SIG-M5 (cell line): ENCODE data around the gene CDK2.
"Not testable (repeated sequence)": the region's sequence is repeated elsewhere in the genome, so short reads cannot be mapped to it uniquely, and the experiment has no call there.

Experiments used
- DNase-seq: peaks from one replicate; lab custom pipeline; 2025; lab: John Stamatoyannopoulos, UW

Gene CDK2

GRCh38 chr12:55966408-55967281, at the start of gene CDK2:
CDK2 (plus strand) TSS chr12:55966830; CDS start chr12:55967009, 179 bp downstream.
- no peak for DNase-seq

GRCh38 chr12:55919032-55919431, 47.6 kb upstream of the CDK2 start:
- DNase-seq: not testable (repeated sequence)

- DNase-seq: no peak
These were observed 44.5 kb upstream of the CDK2 start for GRCh38 chr12:55922126-55922525.

- DNase-seq: not testable (repeated sequence)
These were observed 43.0 kb upstream of the CDK2 start for GRCh38 chr12:55923648-55924047.

GRCh38 chr12:55925371-55925770, 41.3 kb upstream of the CDK2 start:
- DNase-seq: no peak

GRCh38 chr12:55925870-55926737, 40.5 kb upstream of the CDK2 start:
- no peak for DNase-seq

GRCh38 chr12:55926738-55927587, 39.7 kb upstream of the CDK2 start:
- peak; percentile 79 for DNase-seq

GRCh38 chr12:55927588-55928502, 38.8 kb upstream of the CDK2 start, which contains the start of gene PYM1:
PYM1 (minus strand) TSS chr12:55927894; CDS start chr12:55927761, 133 bp downstream.
- peak; percentile 84 for DNase-seq

GRCh38 chr12:55929306-55929791, 37.3 kb upstream of the CDK2 start:
- DNase-seq: peak; percentile 35

GRCh38 chr12:55930771-55931316, 35.8 kb upstream of the CDK2 start, which contains the start of gene DGKA:
DGKA (plus strand) TSS chr12:55931162; CDS start chr12:55936504, 5,342 bp downstream.
- DNase-seq: peak; percentile 53

- DNase-seq: no peak
These were observed 35.3 kb upstream of the CDK2 start for GRCh38 chr12:55931317-55931779.

GRCh38 chr12:55931780-55932550, 34.7 kb upstream of the CDK2 start:
- DNase-seq: no peak

- DNase-seq: no peak
These were observed 34.1 kb upstream of the CDK2 start for GRCh38 chr12:55932551-55932910.

- no peak for DNase-seq
These were observed 33.3 kb upstream of the CDK2 start for GRCh38 chr12:55933169-55933798.

GRCh38 chr12:55933799-55934742, 32.6 kb upstream of the CDK2 start:
- DNase-seq: no peak

- DNase-seq: no peak
These were observed 31.9 kb upstream of the CDK2 start for GRCh38 chr12:55934773-55935172.

GRCh38 chr12:55935738-55936151, 30.9 kb upstream of the CDK2 start:
- DNase-seq: no peak

GRCh38 chr12:55937981-55938380, 28.6 kb upstream of the CDK2 start:
- no peak for DNase-seq
